ENCODE results near the gene ABCC8. TPM values are rescaled to one million over a fixed set of nuclear protein-coding genes. Genes with fewer than 3 reads are reported as not detected.

The ABCC8 gene
- total RNA-seq, 1 experiment from 2014 or later: not detected

- H3K36me3 Mint-ChIP-seq (ENCODE audit: insufficient read depth, unreplicated experiment): no peaks in the 10 kb centered on the region
- Histone ChIP-seq H3K9me3 (no peaks in the 10 kb centered on the region), H3K36me3 (ENCODE audit: control insufficient read depth, insufficient read depth, low read length) (no peaks in the 10 kb centered on the region), H3K4me3 (ENCODE audit: low read depth, low read length) (no peak overlapping the region), H3K4me1 (no peaks in the 10 kb centered on the region), H3K27me3 (replicated peaks; ENCODE audit: control insufficient read depth, insufficient read depth, low read length) (no peaks in the 10 kb centered on the region; the same call in 1 of the 2 replicates)
- H3K4me3 Mint-ChIP-seq (ENCODE audit: unreplicated experiment): no peak overlapping the region
- intact Hi-C loops (cut with micrococcal nuclease; ENCODE audit: unreplicated experiment): no loop called here
- H3K27me3 Mint-ChIP-seq (ENCODE audit: insufficient read depth, unreplicated experiment): peaks cover 5% of the 10 kb centered on the region
- H3K27ac Mint-ChIP-seq (ENCODE audit: unreplicated experiment): no peak overlapping the region
- CTCF ChIA-PET: interaction anchor here (0.5 kb wide), 1 partner anchor 42 kb away, joined by 4 read pairs; no protein-coding TSS in a partner anchor
- no TSS peak for BruUV-seq (replicated peaks)
- no peak for DNase-seq
- no peaks in the 10 kb centered on the region for H3K9me3 Mint-ChIP-seq (ENCODE audit: unreplicated experiment)
- POLR2A ChIA-PET: no interaction called here
- TF ChIP-seq CTCF (IDR thresholded peaks at IDR 0.05; ENCODE audit: insufficient read depth in 1 of 2, low read depth in 1 of 2, low read length in 1 of 2, severe bottlenecking in 1 of 2, unreplicated experiment in 1 of 2): no peak
- no peaks in the 10 kb centered on the region for H3K4me1 Mint-ChIP-seq (ENCODE audit: low read depth, unreplicated experiment)
Measured at GRCh38 chr11:17431139-17431538, 45.5 kb downstream of the ABCC8 start.

DNA sequence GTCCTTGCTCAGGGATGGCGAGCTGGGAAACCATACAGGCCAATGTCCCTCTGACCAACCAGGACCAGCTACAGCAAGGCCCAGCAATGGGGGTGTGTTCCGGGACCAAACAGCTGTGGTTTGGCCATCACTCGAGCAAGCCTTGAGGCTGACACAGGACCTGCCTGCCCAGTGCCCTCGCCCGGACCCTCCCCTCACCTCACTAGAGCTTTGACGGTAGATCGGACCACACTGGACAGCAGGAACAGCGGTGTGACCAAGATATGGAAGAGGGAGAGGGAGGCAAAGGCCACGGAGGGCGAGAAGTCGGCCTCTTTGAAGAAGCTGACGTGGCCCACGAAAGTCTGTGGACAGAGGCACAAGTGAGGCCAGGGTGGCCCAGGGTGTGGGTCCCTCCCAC, 46.0 kb downstream of the ABCC8 start:
- H3K36me3 Mint-ChIP-seq (ENCODE audit: insufficient read depth, unreplicated experiment): no peaks in the 10 kb centered on the region
- Histone ChIP-seq H3K4me3 (ENCODE audit: low read depth, low read length) (no peak overlapping the region), H3K4me1 (no peaks in the 10 kb centered on the region), H3K27me3 (replicated peaks; ENCODE audit: control insufficient read depth, insufficient read depth, low read length) (no peaks in the 10 kb centered on the region; the same call in 1 of the 2 replicates), H3K9me3 (no peaks in the 10 kb centered on the region), H3K36me3 (ENCODE audit: control insufficient read depth, insufficient read depth, low read length) (no peaks in the 10 kb centered on the region)
- no TSS peak for BruUV-seq (replicated peaks)
- H3K4me1 Mint-ChIP-seq (ENCODE audit: low read depth, unreplicated experiment): no peaks in the 10 kb centered on the region
- no peaks in the 10 kb centered on the region for H3K9me3 Mint-ChIP-seq (ENCODE audit: unreplicated experiment)
- no peak for DNase-seq
- peaks cover 3% of the 10 kb centered on the region for H3K27me3 Mint-ChIP-seq (ENCODE audit: insufficient read depth, unreplicated experiment)
- intact Hi-C loops (cut with micrococcal nuclease; ENCODE audit: unreplicated experiment): no loop called here
- no peak overlapping the region for H3K4me3 Mint-ChIP-seq (ENCODE audit: unreplicated experiment)
- ChIA-PET POLR2A (no interaction called here), CTCF (interaction anchor here (0.6 kb wide), 1 partner anchor 17 kb away, joined by 4 read pairs; no protein-coding TSS in a partner anchor)
- TF ChIP-seq CTCF (IDR thresholded peaks at IDR 0.05; ENCODE audit: insufficient read depth in 1 of 2, low read depth in 1 of 2, low read length in 1 of 2, severe bottlenecking in 1 of 2, unreplicated experiment in 1 of 2): no peak
- H3K27ac Mint-ChIP-seq (ENCODE audit: unreplicated experiment): no peak overlapping the region

- no peaks in the 10 kb centered on the region for H3K27me3 Mint-ChIP-seq (ENCODE audit: insufficient read depth, unreplicated experiment)
- H3K4me3 ChIP-seq (ENCODE audit: low read depth, low read length): no peak overlapping the region
- intact Hi-C loops (cut with micrococcal nuclease; ENCODE audit: unreplicated experiment): no loop called here
- no peak for TF ChIP-seq CTCF (IDR thresholded peaks at IDR 0.05; ENCODE audit: insufficient read depth in 1 of 2, low read depth in 1 of 2, low read length in 1 of 2, severe bottlenecking in 1 of 2, unreplicated experiment in 1 of 2)
- BruUV-seq (replicated peaks): no TSS peak
- H3K36me3 Mint-ChIP-seq (ENCODE audit: insufficient read depth, unreplicated experiment): no peaks in the 10 kb centered on the region
- H3K27ac Mint-ChIP-seq (ENCODE audit: unreplicated experiment): no peak overlapping the region
- no peak for DNase-seq
- ChIA-PET POLR2A (no interaction called here), CTCF (interaction anchor here (1.0 kb wide), 1 partner anchor 45 kb away, joined by 3 read pairs; no protein-coding TSS in a partner anchor)
- H3K36me3 ChIP-seq (ENCODE audit: control insufficient read depth, insufficient read depth, low read length): no peaks in the 10 kb centered on the region
- H3K4me1 ChIP-seq: peaks cover 1% of the 10 kb centered on the region
- no peaks in the 10 kb centered on the region for H3K9me3 Mint-ChIP-seq (ENCODE audit: unreplicated experiment)
- no peaks in the 10 kb centered on the region for H3K9me3 ChIP-seq
- H3K27me3 ChIP-seq (replicated peaks; ENCODE audit: control insufficient read depth, insufficient read depth, low read length): no peaks in the 10 kb centered on the region; the same call in 1 of the 2 replicates
- peaks cover 3% of the 10 kb centered on the region for H3K4me1 Mint-ChIP-seq (ENCODE audit: low read depth, unreplicated experiment)
- H3K4me3 Mint-ChIP-seq (ENCODE audit: unreplicated experiment): no peak overlapping the region
Measured at GRCh38 chr11:17428925-17429324, 47.7 kb downstream of the ABCC8 start.

Data from Caco-2 (cell line).